OCI-LY1 (cell line): ENCODE measurements around the gene FIBP.

Experiments
- H2AFZ ChIP-seq: fragments of 200-600 bp; sonication (generic), shearing (Covaris generic); 2 replicates; pipeline ENCODE4 v1.6.0; 2014; ENCODE audit warnings: antibody characterized with exemption, mild to moderate bottlenecking, low read length
- H3F3A ChIP-seq: fragments of 200-600 bp; sonication (generic), shearing (Covaris generic); 2 replicates; pipeline ENCODE4 v1.6.0; 2014; ENCODE audit warnings: mild to moderate bottlenecking, antibody characterized with exemption, low read length, moderate library complexity; ENCODE audit not compliant: insufficient read depth
- H3K27ac ChIP-seq: fragments of 200-600 bp; sonication (generic); 2 replicates; pipeline ENCODE4 v1.5.1; 2014; ENCODE audit warnings: low read length, mixed run types, mild to moderate bottlenecking, low read depth; ENCODE audit not compliant: poor library complexity, severe bottlenecking
- H3K27me3 ChIP-seq: fragments of 200-600 bp; sonication (generic); 2 replicates; pipeline ENCODE4 v1.6.0; 2014; ENCODE audit warnings: antibody characterized with exemption, mild to moderate bottlenecking, low read length, moderate library complexity; ENCODE audit not compliant: insufficient read depth
- H3K36me3 ChIP-seq: fragments of 200-600 bp; sonication (generic); 2 replicates; pipeline ENCODE4 v1.6.1; 2014; ENCODE audit warnings: mild to moderate bottlenecking, antibody characterized with exemption, low read length, moderate library complexity, mixed read lengths; ENCODE audit not compliant: insufficient read depth
- H3K4me1 ChIP-seq: fragments of 200-600 bp; sonication (generic); 2 replicates; pipeline ENCODE4 v1.5.1; 2014; ENCODE audit warnings: mild to moderate bottlenecking, low read length, moderate library complexity; ENCODE audit not compliant: insufficient read depth, severe bottlenecking
- H3K4me2 ChIP-seq: fragments of 200-600 bp; sonication (generic), shearing (Covaris generic); 2 replicates; pipeline ENCODE4 v1.6.1; 2014; ENCODE audit warnings: low read length
- H3K4me3 ChIP-seq: fragments of 200-600 bp; sonication (generic); 2 replicates; pipeline ENCODE4 v1.5.1; 2014; ENCODE audit warnings: low read length, low read depth, mild to moderate bottlenecking, mixed read lengths; ENCODE audit not compliant: poor library complexity, severe bottlenecking
- H3K79me2 ChIP-seq: fragments of 200-600 bp; shearing (Covaris generic); 2 replicates; pipeline ENCODE4 v1.6.1; 2016; ENCODE audit warnings: mixed run types, low read length, mixed read lengths; ENCODE audit not compliant: insufficient read depth
- H3K9ac ChIP-seq: fragments of 200-600 bp; sonication (generic), shearing (Covaris generic); 2 replicates; pipeline ENCODE4 v1.6.1; 2014; ENCODE audit warnings: mild to moderate bottlenecking, low read length, mixed read lengths
- H3K9me2 ChIP-seq: fragments of 200-600 bp; sonication (generic), shearing (Covaris generic); 2 replicates; pipeline ENCODE4 v1.6.1; 2014; ENCODE audit warnings: low read depth, mild to moderate bottlenecking, low read length, mixed read lengths
- H3K9me3 ChIP-seq: fragments of 200-600 bp; shearing (Covaris generic); 2 replicates; pipeline ENCODE4 v1.6.1; 2014; ENCODE audit warnings: low read length, mixed read lengths
- H4K20me1 ChIP-seq: fragments of 200-600 bp; sonication (generic), shearing (Covaris generic); 2 replicates; pipeline ENCODE4 v1.6.0; 2016; ENCODE audit warnings: mild to moderate bottlenecking, low read length; ENCODE audit not compliant: insufficient read depth
- CTCF ChIP-seq: fragments of 200-600 bp; sonication (generic), shearing (Covaris generic); IDR thresholded peaks from 2 replicates; pipeline ENCODE4 v1.5.1; 2017; ENCODE audit warnings: mild to moderate bottlenecking, antibody characterized with exemption, low read length, moderate library complexity, mixed read lengths
- EZH2 ChIP-seq: fragments of 200-600 bp; sonication (generic), shearing (Covaris generic); IDR thresholded peaks from 2 replicates; pipeline ENCODE4 v1.8.0; 2017; ENCODE audit warnings: borderline replicate concordance, mixed run types, mild to moderate bottlenecking, antibody characterized with exemption, low read length, moderate library complexity, mixed read lengths

The FIBP gene

GRCh38 chr11:65917434-65918210, 29.4 kb upstream of the FIBP start:
- H3K27ac ChIP-seq: no peak overlapping the region

GRCh38 chr11:65917077-65917433, 28.8 kb upstream of the FIBP start:
- Histone ChIP-seq H3K4me3 (no peak overlapping the region), H3K27ac (no peak overlapping the region), H4K20me1 (no peaks in the 10 kb centered on the region), H3K4me2 (no peak overlapping the region), H3K36me3 (no peaks in the 10 kb centered on the region), H3K27me3 (no peaks in the 10 kb centered on the region), H3K9me2 (no peaks in the 10 kb centered on the region), H3K79me2 (no peaks in the 10 kb centered on the region), H3K9ac (no peak overlapping the region), H2AFZ (no peak overlapping the region), H3F3A (no peaks in the 10 kb centered on the region), H3K4me1 (peaks cover 24% of the 10 kb centered on the region), H3K9me3 (no peaks in the 10 kb centered on the region)
- no peak for TF ChIP-seq EZH2
- no peak for TF ChIP-seq CTCF

More at GRCh38 chr11:65917434-65918210, 29.4 kb upstream of the FIBP start:
- no peaks in the 10 kb centered on the region for H3K9me3 ChIP-seq
- H3K4me1 ChIP-seq: peaks cover 24% of the 10 kb centered on the region
- peak overlapping the region; percentile 78 for H3K4me3 ChIP-seq
- H3K27me3 ChIP-seq: no peaks in the 10 kb centered on the region
- H3F3A ChIP-seq: no peaks in the 10 kb centered on the region
- H3K9me2 ChIP-seq: no peaks in the 10 kb centered on the region
- TF ChIP-seq CTCF (no peak), EZH2 (no peak)
- no peak overlapping the region for H2AFZ ChIP-seq
- H3K79me2 ChIP-seq: no peaks in the 10 kb centered on the region
- 0 out of 2 replicates have a peak, but pooled peaks cover under 1% of the 10 kb centered on the region for H3K36me3 ChIP-seq
- H3K9ac ChIP-seq: peak overlapping the region; percentile 83
- no peaks in the 10 kb centered on the region for H4K20me1 ChIP-seq
- H3K4me2 ChIP-seq: peak overlapping the region; percentile 98

GRCh38 chr11:65916391-65916790, 28.1 kb upstream of the FIBP start:
- Histone ChIP-seq H3K9me3 (no peaks in the 10 kb centered on the region), H3K27ac (no peak overlapping the region), H3F3A (no peaks in the 10 kb centered on the region), H3K4me1 (peaks cover 24% of the 10 kb centered on the region), H3K36me3 (no peaks in the 10 kb centered on the region), H3K9ac (no peak overlapping the region), H2AFZ (no peak overlapping the region), H3K4me2 (no peak overlapping the region), H3K27me3 (no peaks in the 10 kb centered on the region), H3K4me3 (no peak overlapping the region), H3K9me2 (no peaks in the 10 kb centered on the region), H4K20me1 (no peaks in the 10 kb centered on the region), H3K79me2 (no peaks in the 10 kb centered on the region)
- TF ChIP-seq CTCF (no peak), EZH2 (no peak)
